K562 (cell line): ENCODE data around the gene PDZK1. TPM values are rescaled to one million over a fixed set of nuclear protein-coding genes. Genes with fewer than 3 reads are reported as not detected.

Source experiments
- CBFA2T2 ChIP-seq: fragments of 450-650 bp; conservative IDR thresholded peaks from 2 replicates; pipeline ENCODE4 v1.6.1; 2017; ENCODE audit warnings: mild to moderate bottlenecking
- GATAD2B ChIP-seq: fragments of 450-650 bp; IDR thresholded peaks from 2 replicates; pipeline ENCODE4 v1.6.1; 2017; ENCODE audit warnings: mild to moderate bottlenecking, borderline replicate concordance
- polyA plus RNA-seq, 8 experiments: library from polyadenylated mRNA; depleted of rRNA in 4 of 8; stranded (reverse) in 5 of 8; unstranded in 3 of 8; fragments of >200 nt; fragmentation: Nextera tagmentation in 2 of 8; fragmentation: Illumina TruSeq in 1 of 8; extraction: Ambion mirVana in 2 of 8; extraction: Trizol in 1 of 8; gene quantifications; 2 replicates each; pipeline versions ENCODE4 v1.2.1 to v1.2.3, GENCODE V29; 2011 to 2014; ENCODE audit warnings: inconsistent platforms in 1 of 8, missing spikeins in 1 of 8
- total RNA-seq, 7 experiments: library from RNA; depleted of rRNA in 6 of 7; stranded (reverse); fragments of >200 nt in 6 of 7; fragmentation: Illumina TruSeq in 2 of 7; extraction: Trizol in 2 of 7; gene quantifications; 2 replicates each; pipeline versions ENCODE4 v1.2.1 to v1.2.3, GENCODE V29; 2011 to 2021; ENCODE audit warnings: low replicate concordance in 1 of 7
- TF ChIP-seq, protein P1 (sequence below): fragments of 250-450 bp; sonication (Bioruptor Pico); IDR thresholded peaks from 2 replicates; pipeline ENCODE4 v1.8.0; 2021; ENCODE audit warnings: moderate library complexity, mild to moderate bottlenecking, inconsistent platforms
- TF ChIP-seq, protein P2 (sequence below): fragments of 450-650 bp; IDR thresholded peaks from 2 replicates; pipeline ENCODE4 v1.6.1; 2016; ENCODE audit warnings: mild to moderate bottlenecking, moderate library complexity

PDZK1 gene
- total and polyA plus RNA-seq, 9 of the 15 experiments (the other 6 are each of a cell fraction or from before 2014, with no cell fraction given), result 0.04 to 0.22 (median 0.16) TPM; not detected in 2

DNA sequence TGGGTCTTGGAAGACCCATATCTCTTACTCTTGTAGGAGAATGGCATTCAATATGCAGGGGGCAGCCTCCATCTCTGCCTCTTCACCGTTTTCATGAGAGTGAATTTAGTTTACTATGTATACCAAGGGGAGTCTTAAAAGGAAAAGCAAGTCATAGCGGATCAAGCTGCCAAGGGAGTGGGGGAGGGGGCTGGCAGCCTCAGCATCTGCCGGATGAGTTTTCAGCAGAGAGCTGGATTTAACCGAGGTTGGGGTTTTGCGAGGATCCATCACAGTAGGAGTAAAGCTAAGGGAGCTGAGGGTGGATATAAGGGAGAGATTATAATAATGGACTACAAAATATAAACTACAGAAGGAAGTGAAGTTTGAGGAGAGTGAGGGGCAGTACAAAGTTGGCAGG lies 22.0 kb upstream of the PDZK1 start (continued):
- no peak for TF ChIP-seq GATAD2B
- TF ChIP-seq, protein P1, sequence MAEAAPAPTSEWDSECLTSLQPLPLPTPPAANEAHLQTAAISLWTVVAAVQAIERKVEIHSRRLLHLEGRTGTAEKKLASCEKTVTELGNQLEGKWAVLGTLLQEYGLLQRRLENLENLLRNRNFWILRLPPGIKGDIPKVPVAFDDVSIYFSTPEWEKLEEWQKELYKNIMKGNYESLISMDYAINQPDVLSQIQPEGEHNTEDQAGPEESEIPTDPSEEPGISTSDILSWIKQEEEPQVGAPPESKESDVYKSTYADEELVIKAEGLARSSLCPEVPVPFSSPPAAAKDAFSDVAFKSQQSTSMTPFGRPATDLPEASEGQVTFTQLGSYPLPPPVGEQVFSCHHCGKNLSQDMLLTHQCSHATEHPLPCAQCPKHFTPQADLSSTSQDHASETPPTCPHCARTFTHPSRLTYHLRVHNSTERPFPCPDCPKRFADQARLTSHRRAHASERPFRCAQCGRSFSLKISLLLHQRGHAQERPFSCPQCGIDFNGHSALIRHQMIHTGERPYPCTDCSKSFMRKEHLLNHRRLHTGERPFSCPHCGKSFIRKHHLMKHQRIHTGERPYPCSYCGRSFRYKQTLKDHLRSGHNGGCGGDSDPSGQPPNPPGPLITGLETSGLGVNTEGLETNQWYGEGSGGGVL, result no peak
- TF ChIP-seq, protein P2, sequence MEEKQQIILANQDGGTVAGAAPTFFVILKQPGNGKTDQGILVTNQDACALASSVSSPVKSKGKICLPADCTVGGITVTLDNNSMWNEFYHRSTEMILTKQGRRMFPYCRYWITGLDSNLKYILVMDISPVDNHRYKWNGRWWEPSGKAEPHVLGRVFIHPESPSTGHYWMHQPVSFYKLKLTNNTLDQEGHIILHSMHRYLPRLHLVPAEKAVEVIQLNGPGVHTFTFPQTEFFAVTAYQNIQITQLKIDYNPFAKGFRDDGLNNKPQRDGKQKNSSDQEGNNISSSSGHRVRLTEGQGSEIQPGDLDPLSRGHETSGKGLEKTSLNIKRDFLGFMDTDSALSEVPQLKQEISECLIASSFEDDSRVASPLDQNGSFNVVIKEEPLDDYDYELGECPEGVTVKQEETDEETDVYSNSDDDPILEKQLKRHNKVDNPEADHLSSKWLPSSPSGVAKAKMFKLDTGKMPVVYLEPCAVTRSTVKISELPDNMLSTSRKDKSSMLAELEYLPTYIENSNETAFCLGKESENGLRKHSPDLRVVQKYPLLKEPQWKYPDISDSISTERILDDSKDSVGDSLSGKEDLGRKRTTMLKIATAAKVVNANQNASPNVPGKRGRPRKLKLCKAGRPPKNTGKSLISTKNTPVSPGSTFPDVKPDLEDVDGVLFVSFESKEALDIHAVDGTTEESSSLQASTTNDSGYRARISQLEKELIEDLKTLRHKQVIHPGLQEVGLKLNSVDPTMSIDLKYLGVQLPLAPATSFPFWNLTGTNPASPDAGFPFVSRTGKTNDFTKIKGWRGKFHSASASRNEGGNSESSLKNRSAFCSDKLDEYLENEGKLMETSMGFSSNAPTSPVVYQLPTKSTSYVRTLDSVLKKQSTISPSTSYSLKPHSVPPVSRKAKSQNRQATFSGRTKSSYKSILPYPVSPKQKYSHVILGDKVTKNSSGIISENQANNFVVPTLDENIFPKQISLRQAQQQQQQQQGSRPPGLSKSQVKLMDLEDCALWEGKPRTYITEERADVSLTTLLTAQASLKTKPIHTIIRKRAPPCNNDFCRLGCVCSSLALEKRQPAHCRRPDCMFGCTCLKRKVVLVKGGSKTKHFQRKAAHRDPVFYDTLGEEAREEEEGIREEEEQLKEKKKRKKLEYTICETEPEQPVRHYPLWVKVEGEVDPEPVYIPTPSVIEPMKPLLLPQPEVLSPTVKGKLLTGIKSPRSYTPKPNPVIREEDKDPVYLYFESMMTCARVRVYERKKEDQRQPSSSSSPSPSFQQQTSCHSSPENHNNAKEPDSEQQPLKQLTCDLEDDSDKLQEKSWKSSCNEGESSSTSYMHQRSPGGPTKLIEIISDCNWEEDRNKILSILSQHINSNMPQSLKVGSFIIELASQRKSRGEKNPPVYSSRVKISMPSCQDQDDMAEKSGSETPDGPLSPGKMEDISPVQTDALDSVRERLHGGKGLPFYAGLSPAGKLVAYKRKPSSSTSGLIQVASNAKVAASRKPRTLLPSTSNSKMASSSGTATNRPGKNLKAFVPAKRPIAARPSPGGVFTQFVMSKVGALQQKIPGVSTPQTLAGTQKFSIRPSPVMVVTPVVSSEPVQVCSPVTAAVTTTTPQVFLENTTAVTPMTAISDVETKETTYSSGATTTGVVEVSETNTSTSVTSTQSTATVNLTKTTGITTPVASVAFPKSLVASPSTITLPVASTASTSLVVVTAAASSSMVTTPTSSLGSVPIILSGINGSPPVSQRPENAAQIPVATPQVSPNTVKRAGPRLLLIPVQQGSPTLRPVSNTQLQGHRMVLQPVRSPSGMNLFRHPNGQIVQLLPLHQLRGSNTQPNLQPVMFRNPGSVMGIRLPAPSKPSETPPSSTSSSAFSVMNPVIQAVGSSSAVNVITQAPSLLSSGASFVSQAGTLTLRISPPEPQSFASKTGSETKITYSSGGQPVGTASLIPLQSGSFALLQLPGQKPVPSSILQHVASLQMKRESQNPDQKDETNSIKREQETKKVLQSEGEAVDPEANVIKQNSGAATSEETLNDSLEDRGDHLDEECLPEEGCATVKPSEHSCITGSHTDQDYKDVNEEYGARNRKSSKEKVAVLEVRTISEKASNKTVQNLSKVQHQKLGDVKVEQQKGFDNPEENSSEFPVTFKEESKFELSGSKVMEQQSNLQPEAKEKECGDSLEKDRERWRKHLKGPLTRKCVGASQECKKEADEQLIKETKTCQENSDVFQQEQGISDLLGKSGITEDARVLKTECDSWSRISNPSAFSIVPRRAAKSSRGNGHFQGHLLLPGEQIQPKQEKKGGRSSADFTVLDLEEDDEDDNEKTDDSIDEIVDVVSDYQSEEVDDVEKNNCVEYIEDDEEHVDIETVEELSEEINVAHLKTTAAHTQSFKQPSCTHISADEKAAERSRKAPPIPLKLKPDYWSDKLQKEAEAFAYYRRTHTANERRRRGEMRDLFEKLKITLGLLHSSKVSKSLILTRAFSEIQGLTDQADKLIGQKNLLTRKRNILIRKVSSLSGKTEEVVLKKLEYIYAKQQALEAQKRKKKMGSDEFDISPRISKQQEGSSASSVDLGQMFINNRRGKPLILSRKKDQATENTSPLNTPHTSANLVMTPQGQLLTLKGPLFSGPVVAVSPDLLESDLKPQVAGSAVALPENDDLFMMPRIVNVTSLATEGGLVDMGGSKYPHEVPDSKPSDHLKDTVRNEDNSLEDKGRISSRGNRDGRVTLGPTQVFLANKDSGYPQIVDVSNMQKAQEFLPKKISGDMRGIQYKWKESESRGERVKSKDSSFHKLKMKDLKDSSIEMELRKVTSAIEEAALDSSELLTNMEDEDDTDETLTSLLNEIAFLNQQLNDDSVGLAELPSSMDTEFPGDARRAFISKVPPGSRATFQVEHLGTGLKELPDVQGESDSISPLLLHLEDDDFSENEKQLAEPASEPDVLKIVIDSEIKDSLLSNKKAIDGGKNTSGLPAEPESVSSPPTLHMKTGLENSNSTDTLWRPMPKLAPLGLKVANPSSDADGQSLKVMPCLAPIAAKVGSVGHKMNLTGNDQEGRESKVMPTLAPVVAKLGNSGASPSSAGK, result no peak
- no peak for TF ChIP-seq CBFA2T2
